Ovary (tissue), 3 donors: ENCODE data around the gene GRM8.

Experiments used
- EP300 ChIP-seq: sonication (generic); formaldehyde crosslinking; IDR thresholded peaks from one replicate; pipeline ENCODE4 v1.6.1; 2017; ENCODE audit warnings: antibody characterized with exemption
- POLR2A ChIP-seq: fragments of 450-650 bp; IDR thresholded peaks from one replicate; pipeline ENCODE4 v1.6.1; 2017; ENCODE audit warnings: antibody characterized with exemption, mild to moderate bottlenecking, moderate library complexity
- TF ChIP-seq, protein P1 (sequence below), 3 donors: fragments of 450-650 bp in 2 of 3; fragments of 200-600 bp in 1 of 3; IDR thresholded peaks; one replicate each; pipeline versions ENCODE4 v1.5.1 to v1.8.0; 2016 to 2022; ENCODE audit warnings: antibody characterized with exemption in 3 of 3, mild to moderate bottlenecking in 1 of 3
- donor health status: DM: no; HTN: no; CAD: no.

DNA sequence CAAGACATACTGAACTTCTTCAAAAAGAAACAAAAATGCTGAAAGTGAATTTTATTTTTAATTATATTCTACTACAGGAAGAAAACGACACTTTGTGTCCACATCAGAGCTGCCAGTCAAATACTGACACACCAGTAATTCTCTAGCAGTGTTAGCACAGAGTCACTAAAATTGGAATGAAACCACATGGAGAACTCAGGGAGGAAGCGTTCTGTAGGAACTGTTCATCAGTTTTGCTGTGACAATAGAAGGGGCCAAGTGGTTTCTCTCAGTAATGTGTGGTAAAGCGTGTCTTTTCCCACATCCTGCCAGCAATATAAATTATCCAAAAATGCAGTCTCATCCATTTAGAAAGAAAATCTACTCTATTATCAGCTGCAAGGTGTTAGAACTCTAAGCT, 683.3 kb downstream of the GRM8 start:
- TF ChIP-seq, protein P1, sequence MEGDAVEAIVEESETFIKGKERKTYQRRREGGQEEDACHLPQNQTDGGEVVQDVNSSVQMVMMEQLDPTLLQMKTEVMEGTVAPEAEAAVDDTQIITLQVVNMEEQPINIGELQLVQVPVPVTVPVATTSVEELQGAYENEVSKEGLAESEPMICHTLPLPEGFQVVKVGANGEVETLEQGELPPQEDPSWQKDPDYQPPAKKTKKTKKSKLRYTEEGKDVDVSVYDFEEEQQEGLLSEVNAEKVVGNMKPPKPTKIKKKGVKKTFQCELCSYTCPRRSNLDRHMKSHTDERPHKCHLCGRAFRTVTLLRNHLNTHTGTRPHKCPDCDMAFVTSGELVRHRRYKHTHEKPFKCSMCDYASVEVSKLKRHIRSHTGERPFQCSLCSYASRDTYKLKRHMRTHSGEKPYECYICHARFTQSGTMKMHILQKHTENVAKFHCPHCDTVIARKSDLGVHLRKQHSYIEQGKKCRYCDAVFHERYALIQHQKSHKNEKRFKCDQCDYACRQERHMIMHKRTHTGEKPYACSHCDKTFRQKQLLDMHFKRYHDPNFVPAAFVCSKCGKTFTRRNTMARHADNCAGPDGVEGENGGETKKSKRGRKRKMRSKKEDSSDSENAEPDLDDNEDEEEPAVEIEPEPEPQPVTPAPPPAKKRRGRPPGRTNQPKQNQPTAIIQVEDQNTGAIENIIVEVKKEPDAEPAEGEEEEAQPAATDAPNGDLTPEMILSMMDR (IDR thresholded peaks at IDR 0.05), result no peak
- no peak for TF ChIP-seq POLR2A
- no peak for TF ChIP-seq EP300
